Glomerular visceral epithelial cell (primary cell): ENCODE data around the gene SOD2.
"Not testable (repeated sequence)": the region's sequence is repeated elsewhere in the genome, so short reads cannot be mapped to it uniquely, and the experiment has no call there.

Source experiments
- DNase-seq: peaks from one replicate; pipeline ENCODE4 v3.0.0-alpha.2; 2016; ENCODE audit errors: extremely low spot score

The SOD2 gene

DNA sequence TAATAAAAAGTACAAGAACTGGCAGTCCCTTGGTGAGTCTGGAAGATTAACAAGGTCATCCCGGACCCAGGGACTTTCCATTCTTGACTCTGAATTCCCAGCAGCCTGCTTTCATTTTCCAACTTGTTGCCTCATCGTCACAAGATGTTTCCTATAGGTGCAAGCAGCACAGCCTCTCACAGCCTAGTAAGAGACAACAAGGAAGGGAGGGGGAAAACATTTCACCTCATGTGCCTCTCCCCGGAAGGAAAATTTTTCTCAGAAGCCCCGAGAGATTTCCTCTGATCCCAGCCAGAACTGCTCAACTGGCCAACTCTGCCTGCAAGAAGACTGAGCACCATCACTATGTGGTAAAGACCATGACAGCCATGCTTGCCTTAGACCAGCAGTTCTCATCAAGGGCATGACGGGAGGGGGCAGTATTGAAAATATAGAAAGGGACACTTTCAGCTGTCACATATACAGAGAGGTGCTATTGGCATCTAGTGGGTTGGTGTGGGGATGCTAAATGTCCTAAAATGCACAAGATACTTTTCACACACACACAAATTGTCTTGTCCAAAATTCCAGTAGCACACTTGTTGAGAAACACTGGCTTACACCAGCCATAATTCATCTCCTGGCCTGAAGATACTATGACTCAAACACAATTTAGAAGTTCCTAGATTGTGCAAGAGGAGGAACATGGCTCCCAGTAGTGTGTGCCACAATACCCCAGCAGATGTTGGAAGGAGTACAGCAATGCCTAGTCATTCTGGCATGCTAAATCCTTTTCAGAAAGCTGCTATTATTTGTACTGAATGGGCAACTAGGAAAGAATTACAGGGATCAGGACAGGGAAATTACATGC, 23.4 kb upstream of the SOD2 start:
- peak; percentile 72 for DNase-seq

- DNase-seq: no peak
Measured at GRCh38 chr6:159715605-159716004, 22.6 kb upstream of the SOD2 start.

- no peak for DNase-seq
Measured at GRCh38 chr6:159715166-159715565, 22.1 kb upstream of the SOD2 start.

GRCh38 chr6:159714404-159714803, 21.4 kb upstream of the SOD2 start:
- no peak for DNase-seq

DNA sequence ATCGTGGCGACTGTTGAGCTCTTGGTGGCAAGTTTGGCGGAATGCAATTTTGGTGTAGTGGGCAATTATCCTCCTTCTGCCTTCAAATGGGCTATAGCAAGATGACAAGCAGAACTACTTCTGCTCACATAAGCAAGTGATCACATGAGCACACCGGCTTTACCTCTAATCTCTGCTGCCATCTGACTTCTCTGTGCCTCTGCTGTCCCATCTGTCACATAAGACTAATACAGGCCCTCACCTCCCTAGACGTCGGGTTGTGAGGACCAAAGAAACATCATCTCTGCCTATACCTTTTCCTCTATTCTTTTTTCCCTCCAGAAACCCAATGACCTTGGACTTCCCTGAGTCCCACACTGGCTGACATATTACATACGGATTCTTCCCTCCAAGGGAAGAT, 20.9 kb upstream of the SOD2 start:
- DNase-seq: no peak

- DNase-seq: not testable (repeated sequence)
Measured at GRCh38 chr6:159712389-159712788, 19.3 kb upstream of the SOD2 start.

DNA sequence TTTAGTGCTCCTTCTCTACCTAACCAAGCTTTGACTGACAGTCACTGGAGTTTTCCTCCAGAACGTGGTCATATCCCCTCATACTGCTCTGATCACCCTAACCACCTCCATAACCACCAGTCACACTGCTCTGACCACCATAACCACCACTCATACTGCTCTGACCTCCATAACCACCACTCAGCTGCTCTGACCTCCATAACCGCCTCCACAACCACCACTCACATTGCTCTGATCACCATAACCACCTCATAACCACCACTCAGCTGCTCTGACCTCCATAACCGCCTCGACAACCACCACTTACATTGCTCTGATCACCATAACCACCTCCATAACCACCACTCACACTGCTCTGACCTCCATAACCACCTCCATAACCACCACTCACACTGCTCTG, 17.6 kb upstream of the SOD2 start:
- not testable (repeated sequence) for DNase-seq

DNA sequence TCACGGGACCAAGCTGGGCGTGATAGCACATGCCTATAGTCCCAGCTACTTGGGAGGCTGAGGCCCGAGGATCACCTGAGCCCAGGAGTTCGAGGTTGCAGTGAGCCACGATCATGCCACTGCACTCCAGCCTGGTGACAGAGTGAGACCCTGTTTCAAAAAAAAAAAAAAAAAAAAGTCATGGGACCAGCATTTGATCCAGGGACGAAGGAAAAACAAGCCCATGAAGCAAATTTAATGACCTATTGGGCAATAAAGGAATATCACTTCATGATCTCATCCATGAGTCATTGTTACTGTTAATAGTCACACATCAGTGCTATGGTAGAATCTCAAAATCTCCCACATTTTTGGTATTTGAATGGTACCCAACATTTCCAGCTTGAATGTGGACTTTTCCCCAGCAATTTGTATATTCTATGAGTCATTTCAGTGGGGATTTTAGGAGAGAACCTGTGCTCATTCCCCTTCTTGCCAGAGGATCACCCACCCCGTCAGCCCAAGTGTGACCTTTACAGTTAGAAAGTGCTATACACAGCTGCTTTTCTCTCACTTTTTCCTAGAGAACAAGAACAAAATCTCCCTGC, 8.5 kb upstream of the SOD2 start:
- peak; percentile 85 for DNase-seq

- DNase-seq: no peak
Measured at GRCh38 chr6:159700970-159701369, 7.9 kb upstream of the SOD2 start.

DNA sequence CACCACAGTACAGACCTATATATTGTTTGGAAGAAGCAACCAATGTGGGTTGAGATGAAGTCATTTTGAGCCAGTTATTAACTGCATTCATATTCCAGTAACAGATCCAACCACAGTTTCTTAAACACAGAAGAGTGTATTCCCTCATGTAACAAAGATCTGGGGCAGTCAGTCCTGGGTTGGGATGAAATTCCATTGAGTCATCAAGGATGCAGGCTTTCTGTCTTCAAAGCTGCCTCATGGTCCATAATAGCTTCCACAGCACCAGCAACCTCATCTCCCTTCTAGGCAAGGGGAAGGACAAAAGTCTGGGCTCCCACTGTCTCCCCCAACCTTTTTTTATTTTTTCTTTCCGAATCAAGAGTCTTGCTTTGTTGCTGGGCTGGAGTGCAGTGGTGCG, 2.9 kb upstream of the SOD2 start:
- no peak for DNase-seq

DNA sequence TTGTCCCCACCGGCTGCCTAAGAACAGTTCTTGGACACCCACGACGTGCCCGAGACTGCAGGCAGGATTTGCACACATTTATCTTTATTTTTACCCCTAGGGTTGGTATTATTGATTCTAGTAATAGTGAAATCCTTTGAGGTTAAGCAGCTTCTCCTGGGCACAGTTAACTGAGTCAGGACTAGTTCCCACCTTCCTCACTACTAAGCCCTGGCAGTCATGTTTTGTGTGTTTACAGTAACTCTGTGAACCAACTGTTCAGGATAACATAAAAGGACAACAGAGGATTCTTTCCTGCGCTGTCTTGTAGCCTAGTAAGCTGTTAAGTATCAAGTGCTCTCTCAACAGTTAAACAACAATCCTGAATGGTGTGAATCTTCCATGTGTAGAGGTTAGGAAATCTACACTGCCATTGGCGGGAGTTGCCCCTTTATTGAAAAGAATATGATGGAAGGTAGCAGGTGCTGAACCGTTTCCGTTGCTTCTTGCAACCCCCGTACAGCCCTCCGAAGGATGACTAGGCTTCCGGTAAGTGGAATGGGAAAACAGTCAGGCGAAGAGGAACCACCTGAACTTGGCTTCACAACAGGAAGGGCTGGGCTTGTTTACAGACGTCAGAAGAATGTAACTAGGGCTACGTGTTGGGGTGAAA, 979 bp upstream of the SOD2 start:
- peak; percentile 56 for DNase-seq

DNA sequence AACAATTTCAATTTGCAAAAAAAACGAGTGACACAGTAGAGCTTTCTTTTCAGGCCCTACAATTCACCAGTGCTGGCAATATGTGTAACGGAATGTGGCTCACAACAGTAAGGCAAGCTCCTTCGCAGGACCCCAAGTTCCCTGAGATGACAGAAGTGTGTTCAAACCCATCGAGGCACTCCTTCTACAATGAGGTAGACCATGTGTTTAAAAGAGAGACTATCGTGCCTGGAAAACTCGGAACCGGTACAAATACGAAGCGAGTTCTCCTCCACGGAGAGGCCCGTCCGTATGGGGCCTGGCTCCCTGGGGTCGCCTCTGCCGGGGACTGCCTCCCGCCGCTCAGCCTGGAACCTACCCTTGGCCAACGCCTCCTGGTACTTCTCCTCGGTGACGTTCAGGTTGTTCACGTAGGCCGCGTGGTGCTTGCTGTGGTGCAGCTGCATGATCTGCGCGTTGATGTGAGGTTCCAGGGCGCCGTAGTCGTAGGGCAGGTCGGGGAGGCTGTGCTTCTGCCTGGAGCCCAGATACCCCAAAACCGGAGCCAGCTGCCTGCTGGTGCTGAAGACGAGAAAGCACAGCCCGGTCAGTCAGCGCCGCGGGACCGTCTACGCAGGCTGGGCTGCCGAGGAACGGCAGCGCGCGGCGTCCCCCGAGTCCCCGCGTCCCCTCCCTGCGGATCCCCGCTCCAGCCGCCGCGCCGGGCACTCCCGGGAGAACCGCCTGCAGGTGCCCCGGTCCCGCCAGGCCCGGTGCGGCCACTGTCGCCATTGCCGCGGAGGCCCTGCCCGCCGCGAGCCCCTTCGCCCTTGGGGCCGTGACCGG, 526 bp downstream of the SOD2 start:
- peak; percentile 44 for DNase-seq

DNA sequence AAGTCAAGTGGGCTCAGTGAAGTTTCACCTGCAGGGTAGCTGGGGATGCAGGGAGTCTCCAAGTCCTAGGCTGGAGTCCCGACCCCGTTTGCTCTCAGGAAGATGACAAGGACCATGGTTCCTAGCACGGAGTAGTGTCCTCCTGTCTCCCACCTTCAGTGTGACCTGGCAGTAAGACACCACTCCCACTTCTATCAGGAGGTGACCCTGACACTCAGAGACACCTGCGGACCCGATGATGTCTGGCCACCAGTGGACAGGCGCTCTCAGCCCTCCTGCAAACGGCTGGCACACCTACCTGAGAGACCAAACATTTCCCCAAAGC, 1.1 kb downstream of the SOD2 start:
- DNase-seq: no peak

DNA sequence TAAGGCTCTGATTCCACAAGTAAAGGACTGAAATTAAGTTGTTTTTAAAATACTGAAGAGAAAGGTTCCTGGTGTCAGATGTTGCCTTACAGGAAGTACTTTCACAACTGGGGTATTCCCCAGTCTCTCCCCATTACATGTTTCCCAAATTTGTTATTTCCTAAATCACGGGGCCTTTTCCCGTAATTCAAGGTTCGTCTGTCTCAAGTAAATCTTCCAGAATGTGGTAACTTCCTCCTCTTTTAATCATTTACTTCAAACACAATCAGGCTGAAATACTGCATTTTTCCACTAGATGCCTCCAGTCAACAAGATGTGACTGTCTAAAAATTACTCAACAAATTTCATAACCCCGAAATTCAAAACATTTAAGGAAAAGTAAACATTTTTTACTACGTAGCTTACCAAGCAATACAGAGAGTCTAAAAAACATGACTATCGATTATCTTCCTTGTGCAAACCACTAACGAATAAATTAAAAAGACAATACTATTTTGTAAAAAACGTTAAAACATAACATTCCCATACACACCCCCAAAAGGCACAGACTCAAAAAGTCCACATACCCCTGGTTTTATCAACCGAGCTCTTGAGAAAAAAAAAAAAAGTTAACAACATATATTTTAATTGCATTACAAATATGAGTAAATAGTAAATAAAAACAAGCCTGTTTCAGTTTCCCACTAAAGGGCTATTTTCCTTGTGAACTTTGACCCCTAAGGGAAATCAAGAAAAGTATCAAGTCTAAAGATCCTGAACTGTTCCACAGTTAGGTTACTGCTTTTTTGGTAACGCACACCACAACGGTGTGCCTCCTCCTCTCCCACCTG, 1.7 kb downstream of the SOD2 start:
- peak; percentile 80 for DNase-seq

DNA sequence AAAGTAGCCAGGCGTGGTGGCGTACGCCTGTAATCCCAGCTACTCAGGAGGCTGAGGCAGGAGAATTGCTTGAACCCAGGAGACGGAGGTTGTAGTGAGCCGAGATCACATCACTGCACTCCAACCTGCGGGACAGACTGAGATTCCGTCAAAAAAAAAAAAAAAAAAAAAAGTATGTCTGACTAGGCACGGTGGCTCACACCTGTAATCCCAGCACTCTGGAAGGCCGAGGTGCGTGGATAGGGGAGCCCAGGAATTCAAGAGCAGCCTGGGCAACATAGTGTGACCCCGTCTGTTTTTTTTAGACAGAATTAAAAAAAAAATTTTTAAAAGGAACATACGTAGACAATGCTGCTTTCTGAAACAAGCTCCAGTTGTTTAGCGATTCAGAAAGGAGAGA, 2.9 kb downstream of the SOD2 start:
- DNase-seq: not testable (repeated sequence)

DNA sequence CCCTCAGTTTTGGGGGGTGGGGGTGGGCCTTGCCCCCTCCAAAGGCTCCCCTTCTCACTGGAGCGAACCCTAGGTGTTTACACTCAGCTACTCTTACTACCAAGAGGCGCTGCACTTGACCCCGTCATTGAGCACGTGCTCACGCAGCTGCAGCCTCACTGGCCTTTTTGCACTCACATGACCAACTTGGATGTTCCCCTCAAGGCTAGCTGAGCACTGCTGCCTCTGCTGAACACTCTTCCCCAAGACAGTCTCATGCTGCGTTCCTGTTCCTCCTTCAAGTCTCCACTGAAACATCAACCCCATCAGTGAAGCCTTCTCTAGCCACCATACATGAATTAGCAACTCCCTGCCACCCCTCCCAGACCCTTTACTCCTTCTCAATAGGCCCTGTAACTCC, 4.0 kb downstream of the SOD2 start:
- no peak for DNase-seq

DNA sequence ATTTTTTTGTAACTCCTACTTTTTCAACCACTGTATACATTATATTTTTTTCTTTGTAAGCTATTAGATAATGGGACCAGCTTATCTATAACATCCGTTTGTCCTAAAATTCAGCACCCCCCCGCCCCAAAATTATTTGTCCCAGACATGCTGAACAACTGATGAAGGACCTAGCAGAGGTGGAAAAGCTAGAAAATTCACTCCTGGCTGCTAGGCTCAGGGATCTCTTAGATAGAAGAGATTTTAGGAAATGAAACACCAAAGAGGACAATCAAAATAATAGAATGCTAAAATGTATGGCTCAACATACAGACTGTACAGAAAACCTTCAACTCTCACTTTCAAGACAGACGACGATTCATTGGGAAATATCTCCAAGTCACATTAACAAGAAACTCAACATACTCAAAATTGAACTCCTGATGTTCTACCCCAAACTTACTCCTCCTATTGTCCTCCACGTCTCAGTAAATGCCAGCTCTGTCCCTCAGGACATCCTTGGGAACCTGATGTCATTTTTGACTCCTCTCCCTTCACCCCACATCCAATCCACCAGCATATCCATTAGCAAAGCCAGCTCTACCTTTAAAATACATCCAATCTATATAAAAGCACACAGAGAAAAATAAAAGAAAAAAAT, 4.7 kb downstream of the SOD2 start:
- no peak for DNase-seq

- DNase-seq: no peak
Measured at GRCh38 chr6:159687341-159687740, 5.7 kb downstream of the SOD2 start.

DNA sequence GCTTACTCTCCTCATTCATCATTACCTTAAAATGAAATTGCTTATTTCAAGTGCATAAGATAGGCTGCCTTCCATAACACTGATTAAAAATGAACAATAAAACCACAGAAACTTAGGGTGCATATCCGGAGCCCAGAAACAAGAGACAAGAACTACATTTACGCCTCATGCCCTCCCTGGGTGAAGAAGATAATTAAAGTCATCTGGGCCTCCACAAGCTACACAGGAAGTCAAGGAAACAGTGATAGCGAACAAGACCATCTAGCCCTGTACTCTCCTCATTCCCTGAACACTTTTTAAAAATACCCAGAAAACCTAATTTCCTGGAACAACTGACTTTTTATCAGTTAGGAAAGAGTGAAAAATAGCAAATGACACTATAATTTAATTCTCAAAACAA, 6.3 kb downstream of the SOD2 start:
- no peak for DNase-seq

DNA sequence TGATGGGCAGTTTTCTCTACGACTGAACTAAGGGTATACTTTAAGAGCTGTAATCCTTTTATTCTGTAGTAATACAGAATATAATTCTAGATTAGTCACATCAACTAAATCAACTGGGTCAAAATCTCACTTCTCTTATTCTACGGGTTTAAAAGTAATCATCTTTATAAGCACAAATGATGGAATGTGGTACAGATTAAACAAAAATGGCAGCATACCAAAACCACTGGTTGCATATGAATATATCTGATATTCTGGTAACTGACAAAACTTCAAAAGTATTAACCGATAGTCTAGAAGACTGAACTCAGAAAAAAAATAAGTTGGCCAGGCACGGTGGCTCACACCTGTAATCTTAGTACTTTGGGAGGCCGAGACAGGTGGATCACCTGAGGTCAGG, 7.0 kb downstream of the SOD2 start:
- DNase-seq: no peak

GRCh38 chr6:159684013-159684304, 9.1 kb downstream of the SOD2 start:
- no peak for DNase-seq
